Mucosa of descending colon (tissue), 3 donors: ENCODE data around the gene ACSL4. TPM values are rescaled to one million over a fixed set of nuclear protein-coding genes. Genes with fewer than 3 reads are reported as not detected.

Experiments
- ATAC-seq: fragments of 200-7000 bp; cut with Tn5 transposase; one replicate; pipeline ENCODE4 v1.9.1; 2020; ENCODE audit warnings: mild to moderate bottlenecking, moderate library complexity
- DNase-seq, 3 donors: peaks; one replicate each; pipeline ENCODE4 v3.0.0-alpha.2; 2020
- H3K36me3 ChIP-seq: fragments of 200-600 bp; one replicate; pipeline ENCODE4 v1.8.0; 2021; ENCODE audit warnings: low read depth, mild to moderate bottlenecking
- H3K4me1 ChIP-seq: fragments of 200-600 bp; one replicate; pipeline ENCODE4 v1.8.0; 2021; ENCODE audit warnings: low read depth, mild to moderate bottlenecking
- H3K4me3 ChIP-seq: fragments of 200-600 bp; one replicate; pipeline ENCODE4 v1.8.0; 2021; ENCODE audit warnings: mild to moderate bottlenecking
- H3K9me3 ChIP-seq: fragments of 200-600 bp; one replicate; pipeline ENCODE4 v1.8.0; 2021; ENCODE audit warnings: mild to moderate bottlenecking
- intact Hi-C, 2 donors: fragments of 100-400 bp; cut with DNase I in 1 of 2; cut with micrococcal nuclease in 1 of 2; formaldehyde crosslinking; loops; one replicate each; pipeline versions ENCODE4 v1.11.0 to v1.11.1; 2022; cut with DNase I, micrococcal nuclease
- total RNA-seq, 3 donors: library from RNA; stranded (reverse); fragmentation: NEBNext Ultra II Directional in 2 of 3; extraction: Animal tissue kit (Norgen Biotek cat#: 25700) in 2 of 3; gene quantifications; one replicate each; pipeline versions ENCODE4 v1.2.1 to v1.2.4, GENCODE V29; 2021 to 2023
- TF ChIP-seq, protein P1 (sequence below): fragments of 200-600 bp; IDR thresholded peaks from one replicate; pipeline ENCODE4 v1.8.0; 2022; ENCODE audit warnings: antibody characterized with exemption, mild to moderate bottlenecking
- donor health status: DM: no; HTN: no; CAD: no; lungs with moderate emphysema.
- donor health status: DM: no; HTN: no; CAD: no.
- donor health status: DM: no; HTN: yes; CAD: no.

The ACSL4 gene
- total RNA-seq, 3 donors from 2014 or later: 9.8 to 28.2 (median 18.4) TPM

DNA sequence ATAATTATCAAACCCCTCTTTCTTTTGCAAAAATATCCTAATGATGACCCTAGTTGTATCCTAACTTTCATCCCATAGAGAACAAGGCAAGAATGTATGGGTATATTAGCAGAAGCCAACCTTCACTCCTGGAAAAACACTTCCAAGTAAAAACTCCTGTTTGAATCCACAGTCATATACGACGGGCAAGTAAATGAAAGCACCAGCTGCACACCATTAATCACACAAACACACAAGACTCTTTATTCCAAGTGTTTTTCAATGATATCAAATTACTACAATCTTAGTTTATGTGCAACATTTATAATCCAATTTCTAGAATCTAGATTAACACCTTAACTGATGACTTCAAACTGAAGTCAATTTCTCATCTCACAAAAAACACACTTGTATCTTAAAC, 22.9 kb downstream of the ACSL4 start:
- H3K4me1 ChIP-seq: no peaks in the 10 kb centered on the region
- no peak overlapping the region for H3K4me3 ChIP-seq
- ATAC-seq (no peak), DNase-seq (no peak)
- TF ChIP-seq, protein P1, sequence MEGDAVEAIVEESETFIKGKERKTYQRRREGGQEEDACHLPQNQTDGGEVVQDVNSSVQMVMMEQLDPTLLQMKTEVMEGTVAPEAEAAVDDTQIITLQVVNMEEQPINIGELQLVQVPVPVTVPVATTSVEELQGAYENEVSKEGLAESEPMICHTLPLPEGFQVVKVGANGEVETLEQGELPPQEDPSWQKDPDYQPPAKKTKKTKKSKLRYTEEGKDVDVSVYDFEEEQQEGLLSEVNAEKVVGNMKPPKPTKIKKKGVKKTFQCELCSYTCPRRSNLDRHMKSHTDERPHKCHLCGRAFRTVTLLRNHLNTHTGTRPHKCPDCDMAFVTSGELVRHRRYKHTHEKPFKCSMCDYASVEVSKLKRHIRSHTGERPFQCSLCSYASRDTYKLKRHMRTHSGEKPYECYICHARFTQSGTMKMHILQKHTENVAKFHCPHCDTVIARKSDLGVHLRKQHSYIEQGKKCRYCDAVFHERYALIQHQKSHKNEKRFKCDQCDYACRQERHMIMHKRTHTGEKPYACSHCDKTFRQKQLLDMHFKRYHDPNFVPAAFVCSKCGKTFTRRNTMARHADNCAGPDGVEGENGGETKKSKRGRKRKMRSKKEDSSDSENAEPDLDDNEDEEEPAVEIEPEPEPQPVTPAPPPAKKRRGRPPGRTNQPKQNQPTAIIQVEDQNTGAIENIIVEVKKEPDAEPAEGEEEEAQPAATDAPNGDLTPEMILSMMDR: no peak
- H3K9me3 ChIP-seq: no peaks in the 10 kb centered on the region
- no peaks in the 10 kb centered on the region for H3K36me3 ChIP-seq
- intact Hi-C loops: loop anchor here (10.0 kb wide), 1 partner anchor 145 kb away; no protein-coding TSS in a partner anchor

DNA sequence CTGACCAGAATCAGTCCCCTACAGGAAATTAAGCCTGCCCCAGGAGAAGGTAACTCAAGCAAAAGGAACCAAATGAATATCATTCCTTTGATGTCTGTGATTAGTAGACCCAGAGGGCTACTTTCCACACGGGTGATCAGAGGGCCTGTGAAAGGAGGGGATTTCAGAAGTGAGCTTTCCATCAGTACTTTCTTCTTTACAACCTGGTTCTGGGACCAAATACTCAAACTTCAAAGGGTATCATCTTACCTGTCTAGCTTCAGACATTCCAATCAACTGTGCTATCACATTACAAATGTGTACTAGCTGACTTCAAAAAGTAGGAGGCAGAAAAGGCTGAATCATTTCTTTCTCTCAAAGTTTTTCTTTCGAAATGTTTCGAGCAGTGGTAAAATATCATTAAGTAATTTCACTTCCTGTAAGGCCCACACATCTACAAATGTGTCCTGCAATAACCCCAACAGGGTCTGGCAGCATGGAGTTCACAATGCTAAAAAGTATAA, 23.9 kb downstream of the ACSL4 start:
- intact Hi-C loops: no loop called here

DNA sequence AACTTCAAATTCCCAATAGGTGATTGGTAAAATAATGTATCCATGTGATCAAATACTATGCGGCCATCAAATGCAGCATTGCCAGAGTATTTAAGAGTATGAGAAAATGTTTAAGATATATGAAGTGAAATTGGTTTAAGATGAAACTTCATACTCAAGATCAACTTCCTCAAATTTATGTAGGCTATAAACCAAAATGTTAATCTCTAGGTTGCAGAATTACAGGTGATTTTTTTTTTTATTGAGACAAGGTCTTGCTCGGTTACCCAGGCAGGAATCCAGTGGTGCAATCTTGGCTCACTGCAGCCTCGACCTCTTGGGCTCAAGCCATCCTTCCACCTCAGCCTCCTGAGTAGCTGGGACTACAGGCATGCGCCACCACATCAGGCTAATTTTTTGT, 25.3 kb downstream of the ACSL4 start:
- DNase-seq (no peak), ATAC-seq (no peak)
- no peaks in the 10 kb centered on the region for H3K9me3 ChIP-seq
- H3K36me3 ChIP-seq: no peaks in the 10 kb centered on the region
- H3K4me3 ChIP-seq: no peak overlapping the region
- TF ChIP-seq, protein P1: no peak
- intact Hi-C loops: no loop called here
- H3K4me1 ChIP-seq: no peaks in the 10 kb centered on the region

More for the DNA sequence above, 23.9 kb downstream of the ACSL4 start:
- ATAC-seq (peak; percentile 25), DNase-seq (no peak)
- TF ChIP-seq, protein P1: no peak
- no peak overlapping the region for H3K4me3 ChIP-seq
- no peaks in the 10 kb centered on the region for H3K36me3 ChIP-seq
- H3K9me3 ChIP-seq: no peaks in the 10 kb centered on the region
- no peaks in the 10 kb centered on the region for H3K4me1 ChIP-seq

DNA sequence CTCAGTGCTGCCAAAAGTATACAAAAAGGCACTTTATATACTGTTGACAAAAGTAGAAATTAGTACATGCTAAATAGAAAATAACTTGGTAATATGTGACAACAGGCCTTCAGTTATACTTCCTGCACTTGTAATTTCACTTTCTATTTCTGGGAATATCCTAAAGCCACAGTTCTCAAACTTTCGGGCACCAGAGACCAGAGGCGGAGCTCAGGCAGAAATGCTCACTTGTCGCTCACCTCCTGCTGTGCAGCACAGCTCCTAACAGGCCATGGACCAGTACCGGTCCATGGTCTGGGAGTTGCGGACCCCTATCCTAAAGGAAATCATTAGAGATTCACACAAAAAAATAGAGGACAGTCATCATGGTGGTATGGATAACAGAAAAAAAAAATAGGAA, 25.7 kb downstream of the ACSL4 start:
- TF ChIP-seq, protein P1: no peak
- DNase-seq (peak in 1 of 3 donors; percentile 5), ATAC-seq (no peak)
- intact Hi-C loops: no loop called here
- H3K36me3 ChIP-seq: no peaks in the 10 kb centered on the region
- H3K4me3 ChIP-seq: no peak overlapping the region
- H3K4me1 ChIP-seq: no peaks in the 10 kb centered on the region
- no peaks in the 10 kb centered on the region for H3K9me3 ChIP-seq

DNA sequence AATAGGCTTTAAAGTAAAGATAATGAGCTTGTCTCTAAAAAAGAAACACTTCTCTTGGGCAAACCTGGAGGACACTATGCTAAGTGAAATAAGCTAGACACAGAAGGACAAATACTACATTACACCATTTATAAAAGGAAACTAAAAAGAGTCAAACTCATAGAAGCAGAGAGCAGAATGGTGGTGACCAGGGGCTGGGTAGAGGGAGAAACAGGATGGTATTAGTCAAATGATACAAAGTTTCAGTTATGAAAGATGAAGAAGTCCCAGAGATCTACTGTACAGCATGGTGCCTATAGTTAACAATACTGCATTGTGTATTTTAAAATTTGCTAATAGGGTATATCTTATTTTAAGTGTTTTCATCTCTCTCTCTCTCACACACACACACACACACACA, 28.5 kb downstream of the ACSL4 start:
- H3K4me3 ChIP-seq: no peak overlapping the region
- H3K4me1 ChIP-seq: no peaks in the 10 kb centered on the region
- ATAC-seq (no peak), DNase-seq (no peak)
- no peaks in the 10 kb centered on the region for H3K9me3 ChIP-seq
- H3K36me3 ChIP-seq: no peaks in the 10 kb centered on the region
- TF ChIP-seq, protein P1: no peak
- intact Hi-C loops: no loop called here

DNA sequence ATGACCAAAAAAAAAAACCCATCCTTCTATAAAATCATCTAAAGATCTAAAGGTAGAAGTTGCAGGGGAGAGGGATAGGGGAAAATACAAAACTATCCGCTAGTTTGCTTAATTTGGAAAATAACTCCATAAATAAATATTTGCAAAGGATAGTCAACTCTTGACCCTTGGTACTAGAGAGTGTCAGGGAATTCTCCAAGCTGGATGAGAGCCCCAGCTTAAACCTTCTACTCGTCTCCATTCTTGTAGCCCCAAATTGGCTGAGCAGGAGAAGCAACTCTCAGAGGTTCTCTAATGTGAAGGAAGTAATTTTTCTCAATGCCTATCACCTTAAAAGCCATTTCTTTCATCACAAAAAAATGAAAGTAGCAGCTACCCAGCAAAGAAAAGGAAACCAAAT, 35.2 kb downstream of the ACSL4 start:
- H3K4me1 ChIP-seq: no peaks in the 10 kb centered on the region
- intact Hi-C loops: no loop called here
- DNase-seq (no peak), ATAC-seq (no peak)
- no peaks in the 10 kb centered on the region for H3K9me3 ChIP-seq
- TF ChIP-seq, protein P1: no peak
- no peaks in the 10 kb centered on the region for H3K36me3 ChIP-seq
- no peak overlapping the region for H3K4me3 ChIP-seq
